CD4-positive, alpha-beta T cell treated with Interleukin-15 for 4 hours (primary cell): Measurements from ENCODE around the gene LIPC.

Experiments used
- DNase-seq: peaks from one replicate; pipeline ENCODE4 v3.0.0-alpha.2; 2020; ENCODE audit warnings: low spot score

The LIPC gene

GRCh38 chr15:58431221-58432149 lies at the start of gene LIPC:
TSS of gene LIPC (plus strand) at chr15:58431991. CDS start at chr15:58432033, 42 bp downstream.
- no peak for DNase-seq

- DNase-seq = no peak
Measured at GRCh38 chr15:58383876-58384275, 47.9 kb upstream of the LIPC start.

GRCh38 chr15:58384667-58385066 lies 47.1 kb upstream of the LIPC start:
- no peak for DNase-seq

- no peak for DNase-seq
Measured at GRCh38 chr15:58386081-58386480, 45.7 kb upstream of the LIPC start.

- DNase-seq = no peak
Measured at GRCh38 chr15:58386641-58387040, 45.1 kb upstream of the LIPC start.

- DNase-seq = no peak
Measured at GRCh38 chr15:58387130-58387529, 44.7 kb upstream of the LIPC start.

GRCh38 chr15:58388211-58388610 lies 43.6 kb upstream of the LIPC start:
- DNase-seq = no peak

GRCh38 chr15:58390118-58390517 lies 41.7 kb upstream of the LIPC start:
- no peak for DNase-seq

GRCh38 chr15:58390655-58391054 lies 41.1 kb upstream of the LIPC start:
- no peak for DNase-seq

- DNase-seq = no peak
Measured at GRCh38 chr15:58391088-58391487, 40.7 kb upstream of the LIPC start.

GRCh38 chr15:58392141-58392540 lies 39.6 kb upstream of the LIPC start:
- no peak for DNase-seq

GRCh38 chr15:58392611-58393161 lies 39.1 kb upstream of the LIPC start:
- DNase-seq = no peak

- DNase-seq = no peak
Measured at GRCh38 chr15:58393241-58393662, 38.5 kb upstream of the LIPC start.

- DNase-seq = no peak
Measured at GRCh38 chr15:58396181-58396580, 35.6 kb upstream of the LIPC start.

- no peak for DNase-seq
Measured at GRCh38 chr15:58398071-58398470, 33.7 kb upstream of the LIPC start.

- DNase-seq = no peak
Measured at GRCh38 chr15:58398643-58399042, 33.1 kb upstream of the LIPC start.

- no peak for DNase-seq
Measured at GRCh38 chr15:58399739-58400138, 32.1 kb upstream of the LIPC start.

- DNase-seq = no peak
Measured at GRCh38 chr15:58401276-58401675, 30.5 kb upstream of the LIPC start.

- no peak for DNase-seq
Measured at GRCh38 chr15:58401991-58402649, 29.7 kb upstream of the LIPC start.

- DNase-seq = no peak
Measured at GRCh38 chr15:58403581-58403980, 28.2 kb upstream of the LIPC start.

GRCh38 chr15:58404020-58404419 lies 27.8 kb upstream of the LIPC start:
- no peak for DNase-seq

GRCh38 chr15:58404722-58405121 lies 27.1 kb upstream of the LIPC start:
- no peak for DNase-seq

GRCh38 chr15:58405865-58406264 lies 25.9 kb upstream of the LIPC start:
- DNase-seq = no peak
